HS-5 (cell line): ENCODE results near the gene IL12RB2.

Experiments used
- DNase-seq: peaks from one replicate; pipeline ENCODE4 v3.0.0-alpha.2; 2012; ENCODE audit warnings: low read depth

IL12RB2 gene

GRCh38 chr1:67347688-67348472 lies 40.2 kb downstream of the IL12RB2 start:
- DNase-seq, result no peak

GRCh38 chr1:67348586-67349252 lies 41.0 kb downstream of the IL12RB2 start:
- no peak for DNase-seq

- DNase-seq, result no peak
Measured at GRCh38 chr1:67350783-67351182, 43.1 kb downstream of the IL12RB2 start.

- no peak for DNase-seq
Measured at GRCh38 chr1:67352211-67352610, 44.5 kb downstream of the IL12RB2 start.

- DNase-seq, result peak; percentile 32
Measured at GRCh38 chr1:67355745-67356424, 48.2 kb downstream of the IL12RB2 start.

- no peak for DNase-seq
Measured at GRCh38 chr1:67359592-67359991, 51.9 kb downstream of the IL12RB2 start.

- DNase-seq, result no peak
Measured at GRCh38 chr1:67361641-67362040, 54.0 kb downstream of the IL12RB2 start.

- no peak for DNase-seq
Measured at GRCh38 chr1:67367370-67368045, 59.8 kb downstream of the IL12RB2 start.

- DNase-seq, result no peak
Measured at GRCh38 chr1:67368046-67368514, 60.4 kb downstream of the IL12RB2 start.

- DNase-seq, result no peak
Measured at GRCh38 chr1:67371043-67371442, 63.4 kb downstream of the IL12RB2 start.

GRCh38 chr1:67371681-67372080 lies 64.0 kb downstream of the IL12RB2 start:
- no peak for DNase-seq

GRCh38 chr1:67372136-67372535 lies 64.5 kb downstream of the IL12RB2 start:
- DNase-seq, result no peak

GRCh38 chr1:67372898-67373297 lies 65.2 kb downstream of the IL12RB2 start:
- DNase-seq, result no peak

- no peak for DNase-seq
Measured at GRCh38 chr1:67376381-67376780, 68.7 kb downstream of the IL12RB2 start.

GRCh38 chr1:67377253-67377652 lies 69.6 kb downstream of the IL12RB2 start:
- no peak for DNase-seq

- no peak for DNase-seq
Measured at GRCh38 chr1:67381154-67381553, 73.5 kb downstream of the IL12RB2 start.

GRCh38 chr1:67382292-67382691 lies 74.6 kb downstream of the IL12RB2 start:
- no peak for DNase-seq

- DNase-seq, result no peak
Measured at GRCh38 chr1:67383999-67384638, 76.4 kb downstream of the IL12RB2 start.

- DNase-seq, result peak; percentile 55
Measured at GRCh38 chr1:67390041-67390887, 82.6 kb downstream of the IL12RB2 start.

- DNase-seq, result no peak
Measured at GRCh38 chr1:67393240-67393639, 85.6 kb downstream of the IL12RB2 start.

- no peak for DNase-seq
Measured at GRCh38 chr1:67393737-67394136, 86.1 kb downstream of the IL12RB2 start.
